Hematopoietic multipotent progenitor cell treated with erythropoietin and hydrocortisone succinate and interleukin-3 and kit ligand, for 8 days (in vitro differentiated cells): ENCODE data around the gene DHRS9.

Experiments used
- DNase-seq: peaks from one replicate; pipeline ENCODE4 v3.0.0-alpha.2; 2015

The DHRS9 gene

GRCh38 chr2:169136885-169137534, 67.6 kb downstream of the DHRS9 start:
- DNase-seq, result no peak

- no peak for DNase-seq
Observed at GRCh38 chr2:169137924-169138323, 68.6 kb downstream of the DHRS9 start.

GRCh38 chr2:169139145-169139544, 69.8 kb downstream of the DHRS9 start:
- no peak for DNase-seq

- no peak for DNase-seq
Observed at GRCh38 chr2:169139993-169140767, 70.8 kb downstream of the DHRS9 start.

GRCh38 chr2:169141713-169142352, 72.5 kb downstream of the DHRS9 start:
- DNase-seq, result peak; percentile 69

GRCh38 chr2:169143998-169144397, 74.6 kb downstream of the DHRS9 start:
- no peak for DNase-seq
